Loucy (cell line): Measurements from ENCODE around the gene PDE10A.

ENCODE experiments used
- CTCF ChIP-seq: fragments of 200-600 bp; sonication (generic); conservative IDR thresholded peaks from 2 replicates; pipeline ENCODE4 v1.5.1; 2014; ENCODE audit warnings: mild to moderate bottlenecking, antibody characterized with exemption, low read length
- EZH2phosphoT487 ChIP-seq: fragments of 200-600 bp; IDR thresholded peaks from 2 replicates; pipeline ENCODE4 v1.6.1; 2018; ENCODE audit warnings: antibody characterized with exemption, mild to moderate bottlenecking, moderate library complexity, borderline replicate concordance

GRCh38 chr6:165497472-165497871 lies 165.6 kb downstream of the PDE10A start:
- TF ChIP-seq CTCF = no peak
- TF ChIP-seq EZH2phosphoT487 = no peak
